Ovary (tissue), 9 donors: ENCODE data around the gene EGR4. TPM values are rescaled to one million over a fixed set of nuclear protein-coding genes. Genes with fewer than 3 reads are reported as not detected.

Source experiments
- DNase-seq, 5 donors: peaks; one replicate each; pipeline ENCODE4 v3.0.0-alpha.2; 2019 to 2020
- H3K27ac ChIP-seq, 2 donors: fragments of 200-600 bp; one replicate each; pipeline versions ENCODE4 v1.5.1 to v1.8.0; 2019 to 2022
- H3K27me3 ChIP-seq: fragments of 200-600 bp; one replicate; pipeline ENCODE4 v1.8.0; 2022
- H3K36me3 ChIP-seq: fragments of 200-600 bp; sonication (generic); one replicate; pipeline ENCODE4 v1.5.1; 2019
- H3K4me1 ChIP-seq: one replicate; pipeline ENCODE4 v1.8.1; 2013; ENCODE audit warnings: mild to moderate bottlenecking, moderate library complexity; ENCODE audit not compliant: insufficient read depth
- H3K4me3 ChIP-seq: fragments of 200-600 bp; sonication (generic); one replicate; pipeline ENCODE4 v1.5.1; 2017
- H3K9me3 ChIP-seq, 2 donors: fragments of 200-600 bp in 1 of 2; sonication (generic) in 1 of 2; one replicate each; pipeline versions ENCODE4 v1.5.1 to v1.8.1; 2013 to 2019; ENCODE audit warnings: mild to moderate bottlenecking in 1 of 2, moderate library complexity in 1 of 2
- CTCF ChIP-seq, 3 donors: fragments of 450-650 bp in 2 of 3; fragments of 200-600 bp in 1 of 3; IDR thresholded peaks; one replicate each; pipeline versions ENCODE4 v1.5.1 to v1.8.0; 2016 to 2022; ENCODE audit warnings: antibody characterized with exemption in 3 of 3, mild to moderate bottlenecking in 1 of 3
- EP300 ChIP-seq: sonication (generic); formaldehyde crosslinking; IDR thresholded peaks from one replicate; pipeline ENCODE4 v1.6.1; 2017; ENCODE audit warnings: antibody characterized with exemption
- POLR2A ChIP-seq: fragments of 450-650 bp; IDR thresholded peaks from one replicate; pipeline ENCODE4 v1.6.1; 2017; ENCODE audit warnings: antibody characterized with exemption, mild to moderate bottlenecking, moderate library complexity
- WGBS, 3 donors: extraction: QIAGEN DNeasy Blood & Tissue Kit in 1 of 3; methylation state at CpG; one replicate each; pipeline versions ENCODE4 v1.1.5 to v1.1.7; 2013 to 2017; 5-methylcytosine and 5-hydroxymethylcytosine counted together
- intact Hi-C, 4 donors: fragments of 100-400 bp; cut with DNase I; formaldehyde crosslinking; loops; one replicate each; pipeline versions ENCODE4 v1.11.0 to v1.15.1; 2022 to 2023
- polyA plus RNA-seq, 2 donors: library from polyadenylated mRNA; stranded (reverse); fragments of 200-250 nt in 1 of 2; fragments of 350-450 nt in 1 of 2; fragmentation: Illumina TruSeq in 1 of 2; extraction: RNeasy Lipid Tissue Mini Kit (QIAGEN cat#74804) in 1 of 2; gene quantifications; one replicate each; pipeline ENCODE4 v1.2.3, GENCODE V29; 2013 to 2014
- total RNA-seq, 7 donors: library from RNA; depleted of rRNA in 2 of 7; stranded (reverse); fragments of >200 nt in 2 of 7; fragmentation: NEBNext Ultra II Directional in 3 of 7; extraction: Animal tissue kit (Norgen Biotek cat#: 25700) in 3 of 7; gene quantifications; one replicate each; pipeline versions ENCODE4 v1.1.0 to v1.2.4, GENCODE V29; 2016 to 2023
- donor health status: DM: no; HTN: no; CAD: no; lungs with moderate emphysema.
- donor health status: DM: no; HTN: no; CAD: no.
- donor health status: Bipolar disorder and iron deficiency.
- donor health status: DM: yes; HTN: yes; CAD: no.
- donor health status: DM: no; HTN: no; CAD: no.
- donor health status: DM: yes; HTN: yes; CAD: no.

The EGR4 gene
- total and polyA plus RNA-seq, 9 donors, result 0.04 to 0.13 TPM; not detected in 7

GRCh38 chr2:73307720-73308119 is 14.4 kb upstream of the EGR4 start:
- no peaks in the 10 kb centered on the region for H3K9me3 ChIP-seq
- no peaks in the 10 kb centered on the region for H3K36me3 ChIP-seq
- H3K4me1 ChIP-seq, result no peaks in the 10 kb centered on the region
- no peak for DNase-seq
- WGBS, 3 donors, result 73 to 74% (median 74%) methylated on average over 9 of the region's 9 CpGs
- TF ChIP-seq POLR2A, result no peak
- no peak for TF ChIP-seq EP300
- no peak for TF ChIP-seq CTCF (IDR thresholded peaks at IDR 0.05)
- no peaks in the 10 kb centered on the region for H3K27me3 ChIP-seq
- no peak overlapping the region for H3K4me3 ChIP-seq
- H3K27ac ChIP-seq, result no peak overlapping the region
- intact Hi-C loops, result no loop called here

DNA sequence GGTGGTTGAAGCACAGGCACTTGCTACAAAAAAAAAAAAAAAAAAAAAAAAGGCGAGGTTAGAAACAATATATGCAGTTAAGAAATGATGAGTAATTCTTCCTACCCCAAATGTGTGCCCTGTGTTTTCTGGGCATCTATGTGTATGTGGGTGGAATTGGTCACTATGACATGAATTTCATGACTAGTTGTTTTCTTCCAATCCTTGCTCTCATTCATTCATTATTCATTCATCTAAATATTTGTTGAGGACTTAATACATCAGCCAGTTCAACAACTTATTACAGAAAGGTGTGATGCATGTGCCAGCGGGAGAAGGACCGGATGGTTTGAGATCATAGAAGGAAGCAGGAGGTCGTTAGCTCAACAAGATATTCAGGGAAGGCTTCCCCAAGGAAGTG is 8.3 kb upstream of the EGR4 start:
- Histone ChIP-seq H3K4me1 (no peaks in the 10 kb centered on the region), H3K4me3 (no peak overlapping the region), H3K27me3 (no peaks in the 10 kb centered on the region), H3K36me3 (no peaks in the 10 kb centered on the region), H3K27ac (no peak overlapping the region), H3K9me3 (no peaks in the 10 kb centered on the region)
- 68 to 75% (median 75%) methylated on average over 4 of the region's 4 CpGs for WGBS, 3 donors
- intact Hi-C loops, result no loop called here
- TF ChIP-seq CTCF (IDR thresholded peaks at IDR 0.05) (no peak), POLR2A (no peak), EP300 (no peak)
- no peak for DNase-seq

GRCh38 chr2:73300926-73301325 is 7.6 kb upstream of the EGR4 start:
- Histone ChIP-seq H3K4me3 (no peak overlapping the region), H3K36me3 (no peaks in the 10 kb centered on the region), H3K27me3 (no peaks in the 10 kb centered on the region), H3K9me3 (no peaks in the 10 kb centered on the region), H3K4me1 (no peaks in the 10 kb centered on the region), H3K27ac (no peak overlapping the region)
- WGBS, 3 donors, result 68 to 76% (median 72%) methylated on average over 3 of the region's 3 CpGs
- intact Hi-C loops, result no loop called here
- DNase-seq, result no peak
- TF ChIP-seq POLR2A (no peak), EP300 (no peak), CTCF (IDR thresholded peaks at IDR 0.05) (no peak)

GRCh38 chr2:73297586-73297985 is 4.2 kb upstream of the EGR4 start:
- H3K4me1 ChIP-seq, result peaks cover 2% of the 10 kb centered on the region
- peaks cover 5% of the 10 kb centered on the region for H3K27me3 ChIP-seq
- TF ChIP-seq EP300 (no peak), POLR2A (no peak), CTCF (IDR thresholded peaks at IDR 0.05) (no peak)
- intact Hi-C loops, result no loop called here
- no peak for DNase-seq
- H3K27ac ChIP-seq, result no peak overlapping the region
- no peaks in the 10 kb centered on the region for H3K36me3 ChIP-seq
- H3K9me3 ChIP-seq, result no peaks in the 10 kb centered on the region
- H3K4me3 ChIP-seq, result no peak overlapping the region
- WGBS, 3 donors, result 44 to 54% (median 49%) methylated on average over 4 of the region's 4 CpGs

DNA sequence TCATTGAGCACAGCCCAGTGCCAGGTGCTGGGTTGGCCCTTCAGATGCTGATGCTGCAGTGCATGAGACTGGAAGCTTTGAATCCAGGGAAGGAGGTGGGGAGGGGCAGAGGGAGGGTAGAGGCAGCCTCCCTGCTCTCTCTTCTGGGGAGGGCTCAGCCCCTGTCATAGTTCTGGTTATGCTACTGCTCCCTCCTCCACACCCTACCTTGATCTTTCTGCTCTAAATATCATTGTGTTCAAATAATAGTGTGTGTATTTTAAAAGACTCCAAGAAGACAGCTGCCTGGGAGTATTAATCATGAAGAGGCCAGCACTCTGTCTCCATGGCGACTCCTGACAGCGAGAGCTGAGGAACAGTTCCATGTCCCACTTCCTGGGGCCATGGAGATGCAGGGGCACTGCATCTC is 3.8 kb upstream of the EGR4 start:
- 5 to 11% (median 8%) methylated on average over 2 of the region's 2 CpGs for WGBS, 3 donors
- no peak for DNase-seq
- H3K27me3 ChIP-seq, result peaks cover 7% of the 10 kb centered on the region
- no peak for TF ChIP-seq EP300
- no peak for TF ChIP-seq POLR2A
- no peak for TF ChIP-seq CTCF (IDR thresholded peaks at IDR 0.05)
- H3K4me3 ChIP-seq, result no peak overlapping the region
- H3K4me1 ChIP-seq, result peaks cover 2% of the 10 kb centered on the region
- H3K9me3 ChIP-seq, result no peaks in the 10 kb centered on the region
- H3K36me3 ChIP-seq, result no peaks in the 10 kb centered on the region
- no peak overlapping the region for H3K27ac ChIP-seq
- intact Hi-C loops, result no loop called here
